Activated CD4-positive, alpha-beta T cell treated with anti-CD3 and anti-CD28 coated beads, Interleukin-2, Interleukin-6, amounts not matched to agents 100 ng/mL and 50 ng/mL, durations not matched to agents 16 hours and 8 hours (primary cell): ENCODE results near the gene ARHGAP4.

ENCODE experiments used
- DNase-seq: peaks from one replicate; pipeline ENCODE4 v3.0.0-alpha.2; 2020

The ARHGAP4 gene

DNA sequence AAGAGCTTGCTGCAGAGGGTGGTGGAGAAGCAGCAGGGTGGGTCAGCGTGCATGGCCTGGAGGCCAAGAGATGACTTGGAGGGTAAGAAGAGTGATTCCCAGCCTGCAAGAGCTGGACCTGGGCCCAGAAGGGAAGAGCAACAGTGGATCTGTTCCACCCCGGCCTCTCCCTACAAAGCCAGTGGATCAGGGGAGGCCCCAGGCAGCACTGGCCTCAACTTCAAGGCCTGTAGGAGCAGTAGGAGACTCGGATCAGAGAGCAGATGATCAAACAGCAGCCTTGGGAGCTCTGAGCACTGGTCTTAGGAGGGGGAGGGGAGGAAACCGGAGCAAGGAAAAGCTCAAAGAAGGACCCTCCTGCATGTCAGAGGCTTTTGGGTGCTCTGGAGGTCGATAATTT lies 47.7 kb downstream of the ARHGAP4 start:
- no peak for DNase-seq

DNA sequence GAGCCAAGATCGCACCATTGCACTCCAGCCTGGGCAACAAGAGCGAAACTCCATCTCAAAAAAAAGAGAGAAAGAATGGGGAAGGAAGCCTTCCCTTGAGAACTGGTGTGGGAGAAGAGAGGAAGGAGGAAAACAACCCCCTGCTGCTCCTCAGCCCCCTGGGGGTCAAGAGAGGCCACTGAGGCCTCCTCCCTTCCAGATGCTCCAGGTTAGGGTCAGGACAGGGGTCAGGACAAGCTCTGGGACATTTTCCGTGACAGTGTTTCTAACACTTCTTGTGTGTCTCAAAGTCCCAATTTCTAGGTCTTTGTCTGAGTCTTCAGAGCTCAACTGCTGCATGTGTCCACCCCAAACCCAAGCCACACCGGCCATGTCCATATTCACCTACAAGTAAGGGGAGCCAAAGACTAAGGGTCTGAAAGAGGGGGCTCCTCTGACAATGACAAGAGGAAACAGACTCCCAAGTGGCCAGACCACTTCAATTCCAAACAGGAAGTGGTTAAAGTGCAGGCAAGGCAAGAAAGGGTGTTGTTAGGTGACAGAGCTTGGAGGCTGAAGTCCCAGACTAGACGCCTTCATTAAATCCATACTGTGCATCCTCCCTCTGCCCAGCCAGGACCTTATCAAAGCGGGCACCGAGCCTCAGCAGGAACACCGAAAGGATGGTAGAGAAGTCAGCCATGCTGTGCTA lies 48.3 kb downstream of the ARHGAP4 start:
- DNase-seq, result no peak

DNA sequence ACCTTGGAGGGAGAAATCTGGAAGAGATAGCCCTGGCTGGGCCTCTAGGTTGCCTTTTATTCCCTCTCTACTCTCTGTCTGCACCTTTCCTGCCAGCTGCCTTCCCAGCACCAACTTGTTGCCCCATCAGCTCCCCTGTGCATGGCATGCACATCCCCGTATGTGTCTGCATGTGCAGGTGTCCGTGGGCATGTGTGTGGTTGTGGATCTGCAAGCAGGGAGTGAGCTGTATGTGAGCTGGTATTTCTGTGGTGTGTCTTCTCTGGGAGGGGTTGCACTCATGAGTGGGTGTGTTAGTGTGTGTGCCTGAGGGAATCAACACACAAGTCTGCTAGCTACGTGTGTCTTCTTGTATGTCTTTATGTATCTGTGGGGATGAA lies 50.0 kb downstream of the ARHGAP4 start:
- no peak for DNase-seq

DNA sequence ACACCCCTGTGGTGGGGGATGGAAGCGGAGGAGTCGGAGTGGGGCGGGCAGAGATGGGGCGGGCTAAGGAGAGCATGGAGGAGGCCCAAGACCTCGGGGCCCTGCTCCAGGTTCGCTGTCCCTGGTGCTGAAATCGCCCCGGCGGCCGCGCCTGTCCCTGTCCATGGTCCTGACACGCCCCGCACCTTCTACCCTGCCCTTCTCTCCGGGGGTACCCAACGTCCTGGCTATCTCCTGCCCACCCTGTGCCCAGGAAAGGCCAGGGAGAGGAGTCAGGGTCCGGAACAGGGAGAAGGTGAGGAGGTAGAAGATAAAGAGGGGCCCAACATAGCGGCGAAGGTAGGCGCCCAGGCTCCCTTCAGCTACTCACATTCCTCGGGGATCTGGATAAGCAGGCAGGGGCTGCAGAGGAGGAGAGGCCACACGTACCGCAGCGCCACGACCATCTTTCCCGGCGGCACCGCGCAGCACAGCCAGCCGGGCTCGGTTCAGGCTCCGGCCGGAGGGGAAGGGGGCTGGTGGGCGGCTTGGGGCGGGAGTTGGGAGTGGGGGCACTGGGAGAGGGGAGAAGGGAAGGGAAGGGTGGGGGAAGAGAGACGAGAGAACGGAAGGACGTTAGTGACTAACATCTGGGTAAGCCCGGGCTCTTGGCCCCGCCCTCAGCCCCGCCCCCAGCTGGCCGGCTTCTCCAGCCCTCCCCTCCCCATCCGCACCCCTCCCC lies 50.5 kb downstream of the ARHGAP4 start:
- DNase-seq, result peak; percentile 54

DNA sequence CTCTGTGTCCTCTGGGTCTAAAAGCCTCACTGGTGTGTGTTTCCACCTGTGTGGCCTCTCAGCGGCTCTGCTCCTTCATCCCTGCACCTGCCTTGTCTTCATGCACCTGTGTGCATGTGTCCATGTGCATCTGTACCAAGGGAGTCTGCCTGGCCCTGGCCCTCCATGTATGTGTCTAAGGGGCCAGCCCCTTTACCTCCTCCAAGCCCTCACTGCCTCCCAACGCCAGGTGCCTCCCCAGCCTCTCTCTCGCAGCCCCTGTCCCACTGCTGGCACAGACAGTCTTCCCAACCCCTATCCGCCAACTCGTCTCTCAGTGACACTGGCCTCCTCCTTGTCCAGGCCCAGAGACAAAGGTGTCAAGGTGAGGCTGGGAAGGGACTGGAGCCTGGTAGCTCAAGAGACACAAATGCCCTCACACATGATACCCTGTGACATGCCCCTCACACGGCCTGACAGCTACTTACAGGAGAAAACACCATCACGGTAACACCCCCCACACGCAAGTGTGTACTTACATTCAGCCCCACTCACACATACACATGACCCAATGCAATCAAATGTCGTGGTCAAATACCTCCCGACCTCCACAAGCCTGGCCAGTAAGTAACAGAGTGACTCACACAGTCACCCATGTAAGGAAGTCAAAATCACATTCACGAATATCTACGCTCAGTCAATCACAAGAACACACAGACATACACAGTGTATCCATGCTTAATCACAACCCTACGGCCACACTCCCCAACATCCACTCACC lies 51.5 kb downstream of the ARHGAP4 start:
- no peak for DNase-seq

DNA sequence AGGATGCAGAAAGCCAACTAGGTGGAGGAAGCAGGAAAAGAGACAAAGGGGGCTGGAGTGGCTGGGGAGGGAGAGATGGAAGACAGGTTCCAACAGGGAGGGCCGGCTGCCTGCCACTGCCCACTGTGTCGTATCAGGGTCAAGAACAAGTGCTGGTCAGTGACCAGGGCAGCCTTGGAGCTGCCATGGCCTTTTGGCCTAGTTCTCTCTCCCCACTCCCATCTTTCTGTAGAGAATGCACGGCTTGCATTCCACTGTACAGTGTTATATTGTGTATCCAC lies 52.0 kb downstream of the ARHGAP4 start:
- DNase-seq, result no peak

DNA sequence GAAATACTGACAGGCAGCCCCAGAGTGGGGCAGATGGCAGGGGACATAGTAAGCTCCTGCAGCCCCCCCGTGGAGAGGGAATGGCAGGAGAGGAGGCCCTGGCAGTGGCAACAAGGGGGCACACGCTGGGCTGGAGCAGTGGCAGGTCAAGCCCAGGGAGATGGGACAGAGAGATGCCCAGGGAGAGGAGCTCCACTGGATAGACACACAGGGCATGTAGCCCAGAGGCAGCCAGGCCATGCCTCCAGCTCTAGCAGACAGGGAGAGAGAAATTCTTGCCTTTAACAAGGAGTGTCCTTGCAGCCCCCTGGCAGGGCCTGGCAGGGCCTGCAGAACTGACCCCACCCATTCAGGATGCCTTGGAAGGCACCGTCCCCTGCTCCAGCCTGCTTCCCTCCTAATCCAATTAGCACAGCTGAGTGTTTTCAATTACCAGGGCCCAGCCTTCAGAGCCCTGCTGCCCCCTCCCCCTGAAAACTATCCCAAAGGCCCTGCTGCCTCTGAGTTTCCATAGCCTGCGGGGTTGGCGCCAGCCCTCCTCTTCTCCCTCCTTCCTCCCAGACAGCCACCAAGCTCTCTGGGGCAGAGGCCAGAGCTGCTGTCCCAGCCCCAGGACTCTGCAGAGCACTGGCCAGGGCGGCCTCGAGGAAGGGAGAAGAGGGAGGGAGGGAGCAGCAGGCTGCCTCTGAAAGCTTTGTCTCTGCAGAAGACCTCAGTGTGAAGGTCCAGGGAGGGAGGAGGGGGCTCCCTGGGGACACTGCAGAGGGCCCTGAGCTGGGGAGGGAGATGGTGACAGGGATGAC lies 52.6 kb downstream of the ARHGAP4 start:
- DNase-seq, result no peak

DNA sequence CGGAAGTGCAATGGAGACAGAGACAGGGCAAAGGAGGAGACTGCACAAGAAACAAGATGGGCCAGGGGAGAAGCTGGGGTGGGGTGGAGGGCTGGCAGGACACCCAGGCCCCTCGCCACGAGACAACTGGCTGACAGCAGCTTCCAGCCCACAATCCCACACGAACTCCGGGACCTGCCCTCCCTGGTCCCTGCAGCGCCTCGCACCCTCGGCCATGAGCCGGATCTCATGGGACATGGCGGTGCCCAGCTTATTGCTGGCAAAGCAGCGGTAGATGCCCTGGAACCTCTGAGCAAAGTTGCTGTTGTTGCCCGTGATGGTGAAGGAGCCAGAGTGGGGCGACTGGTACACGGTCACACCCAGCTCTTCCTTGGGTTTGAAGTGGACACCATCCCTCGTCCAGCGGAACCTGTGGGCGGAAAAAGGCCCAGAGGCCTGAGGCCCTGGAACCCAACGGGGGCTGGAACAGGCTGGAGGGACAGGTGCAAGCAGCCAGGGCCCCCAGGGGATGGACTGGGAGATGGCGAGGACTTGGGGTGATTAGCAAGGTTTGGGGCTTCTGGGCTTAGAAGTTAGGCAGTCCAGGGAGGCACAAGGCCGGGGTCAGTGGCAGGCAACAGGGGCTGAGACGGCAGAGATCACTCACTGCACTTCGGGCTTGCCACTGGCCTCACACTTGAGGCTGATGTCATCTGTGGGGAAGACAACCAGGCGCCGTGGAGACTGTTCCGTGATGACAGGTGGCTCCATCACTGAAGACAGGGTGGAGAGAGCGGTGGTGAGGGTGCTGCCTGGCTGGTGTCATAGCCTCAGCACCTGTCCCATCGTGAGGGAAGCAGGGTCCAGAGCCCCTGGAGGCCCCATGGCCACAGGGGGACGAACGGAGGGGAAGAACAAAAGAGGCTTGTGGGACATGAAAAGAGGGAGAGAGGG lies 53.9 kb downstream of the ARHGAP4 start:
- no peak for DNase-seq

DNA sequence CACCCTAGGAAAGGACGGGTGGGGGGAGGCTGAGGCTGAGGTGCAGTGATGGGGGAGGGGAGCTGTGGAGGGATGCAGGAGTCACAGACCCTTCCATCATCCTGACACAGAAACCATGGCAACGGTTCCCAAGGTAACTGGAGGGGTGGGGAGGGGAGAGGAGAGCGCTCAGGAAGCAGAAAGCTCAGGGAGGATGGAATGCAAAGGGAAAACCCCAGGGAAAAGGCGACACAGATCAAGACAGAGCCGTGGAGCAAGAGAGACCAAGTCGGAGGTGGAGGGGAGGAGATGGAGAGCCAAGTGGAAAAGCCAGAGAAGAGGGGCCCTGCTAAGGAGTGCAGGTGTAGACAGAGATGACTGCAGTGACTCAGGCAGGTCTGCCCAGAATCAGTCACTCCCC lies 54.6 kb downstream of the ARHGAP4 start:
- DNase-seq, result no peak

DNA sequence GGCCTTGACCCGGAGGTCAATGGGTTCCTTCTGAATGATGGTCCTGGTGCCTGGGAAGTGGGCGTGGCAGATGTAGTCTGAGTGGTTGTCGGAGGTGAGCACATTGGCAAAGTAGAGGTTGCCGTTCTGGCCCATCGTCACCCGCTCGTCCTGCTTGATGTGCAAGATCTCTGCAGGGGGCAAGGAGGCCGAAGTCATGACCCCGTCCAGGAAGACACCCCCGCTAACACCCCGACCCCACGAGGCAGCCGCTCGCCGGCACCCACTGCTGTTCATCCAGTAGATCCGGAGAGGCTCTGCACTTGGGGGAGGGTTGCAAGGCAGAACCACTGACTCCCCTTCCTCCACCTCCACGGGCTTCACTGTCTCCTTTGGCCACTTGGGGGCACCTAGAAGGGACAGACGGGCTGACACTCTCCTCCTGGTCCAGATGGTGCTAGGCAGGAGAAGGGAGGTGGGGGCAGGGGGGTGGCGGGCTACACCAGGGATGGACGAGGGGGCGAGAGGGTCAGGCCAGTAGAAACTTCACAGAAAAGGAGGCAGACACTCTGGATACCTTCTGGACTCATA lies 55.2 kb downstream of the ARHGAP4 start:
- DNase-seq, result no peak

DNA sequence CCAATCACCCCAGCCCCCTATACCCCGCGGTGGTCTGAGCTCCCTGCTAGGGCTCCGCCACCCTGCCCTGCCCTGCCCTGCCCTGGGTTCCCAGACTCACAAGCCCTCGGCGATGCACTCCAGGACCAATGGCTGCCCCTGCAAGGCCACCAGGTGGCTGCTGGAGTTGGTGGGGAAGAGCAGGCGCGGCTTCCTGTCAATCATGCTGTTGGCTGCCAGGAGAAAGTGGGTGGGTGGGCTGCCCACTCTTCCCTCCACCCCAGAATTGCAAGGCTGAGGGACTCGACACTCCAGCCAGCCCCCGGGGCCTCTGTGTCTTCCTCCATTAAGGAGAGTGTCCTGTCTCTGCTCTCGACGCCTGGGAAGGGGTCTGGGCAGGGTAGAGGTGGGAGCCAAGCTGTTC lies 55.8 kb downstream of the ARHGAP4 start:
- DNase-seq, result no peak

DNA sequence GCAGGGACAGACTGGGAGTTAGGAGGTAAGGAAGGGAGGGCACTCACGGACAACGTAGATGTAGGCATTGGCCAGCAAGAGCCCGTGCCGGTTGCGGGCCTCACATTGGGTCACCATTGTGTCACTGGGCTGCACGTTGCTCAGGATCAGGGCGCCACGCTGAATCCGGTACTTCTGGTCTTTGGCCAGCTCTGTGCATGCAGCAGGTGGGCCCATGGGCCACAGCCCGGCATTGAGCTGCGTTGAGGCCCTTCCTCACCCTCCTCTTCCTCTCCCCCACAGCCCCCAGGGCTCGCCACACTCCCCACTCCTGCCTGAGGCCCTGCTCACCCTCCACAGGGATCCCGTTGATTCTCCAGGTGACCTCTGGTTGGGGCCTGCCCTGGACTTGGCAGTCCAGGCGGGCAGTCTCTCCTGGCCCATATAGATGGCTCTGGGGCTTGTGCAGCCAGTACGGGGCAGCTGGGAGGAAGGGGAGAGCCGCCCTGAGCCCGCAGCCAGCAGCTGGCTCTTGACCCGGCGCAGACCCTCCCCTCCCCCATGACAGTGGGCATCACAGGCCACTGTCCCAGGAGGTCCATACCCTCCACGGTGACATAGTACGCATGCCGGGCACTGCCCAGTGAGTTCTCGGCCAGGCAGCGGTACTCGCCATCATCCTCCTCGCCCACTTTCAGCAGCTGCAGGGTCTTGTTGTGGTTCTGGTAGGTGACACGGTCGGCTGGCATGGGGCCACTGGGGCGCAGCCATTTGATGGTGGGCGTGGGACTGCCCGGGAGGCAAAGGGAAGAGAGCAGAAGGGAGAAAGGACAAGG lies 56.4 kb downstream of the ARHGAP4 start:
- DNase-seq, result no peak

DNA sequence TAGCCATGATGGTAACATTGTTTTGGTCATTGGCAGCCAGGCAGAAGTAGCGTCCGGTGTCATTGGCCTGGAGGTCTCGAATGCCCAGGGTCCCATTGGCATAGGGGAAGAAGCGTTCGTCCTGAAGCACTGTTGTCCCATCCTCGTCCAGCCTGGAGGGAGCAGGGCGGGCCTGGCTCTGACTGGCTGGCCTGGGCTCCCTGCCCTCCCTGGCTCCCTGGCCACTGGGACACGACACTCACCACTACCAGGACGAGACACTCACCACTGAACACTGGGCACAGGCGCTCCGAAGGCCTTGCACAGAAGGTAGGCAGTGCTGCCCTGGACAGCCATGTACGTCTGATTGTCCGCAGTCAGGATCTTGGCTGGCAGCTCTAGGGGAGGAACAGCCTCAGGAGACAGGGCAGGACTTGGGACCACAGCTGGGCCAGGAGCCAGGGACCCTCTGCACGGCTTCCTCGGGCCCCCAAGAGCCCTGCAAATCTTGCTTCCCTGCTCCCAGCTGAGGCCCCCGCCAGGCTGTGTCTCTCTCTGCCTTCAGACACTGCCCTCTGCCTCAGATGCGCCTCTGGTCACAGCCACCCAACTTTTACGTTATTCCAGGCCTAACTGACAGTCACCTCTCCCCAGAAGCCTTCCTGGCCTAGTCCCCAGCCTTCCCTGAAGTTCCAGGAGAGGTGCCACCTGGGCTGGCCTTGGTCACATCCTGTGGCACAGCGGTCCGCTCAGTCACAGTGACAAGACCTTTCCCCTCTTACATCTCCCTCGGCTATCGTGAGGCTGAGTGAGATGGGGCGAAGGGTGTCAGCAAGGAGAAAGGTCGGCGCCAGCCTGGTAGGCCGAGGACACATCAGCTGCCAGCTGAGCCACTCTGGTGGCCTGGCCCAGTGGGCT lies 57.2 kb downstream of the ARHGAP4 start:
- DNase-seq, result no peak

DNA sequence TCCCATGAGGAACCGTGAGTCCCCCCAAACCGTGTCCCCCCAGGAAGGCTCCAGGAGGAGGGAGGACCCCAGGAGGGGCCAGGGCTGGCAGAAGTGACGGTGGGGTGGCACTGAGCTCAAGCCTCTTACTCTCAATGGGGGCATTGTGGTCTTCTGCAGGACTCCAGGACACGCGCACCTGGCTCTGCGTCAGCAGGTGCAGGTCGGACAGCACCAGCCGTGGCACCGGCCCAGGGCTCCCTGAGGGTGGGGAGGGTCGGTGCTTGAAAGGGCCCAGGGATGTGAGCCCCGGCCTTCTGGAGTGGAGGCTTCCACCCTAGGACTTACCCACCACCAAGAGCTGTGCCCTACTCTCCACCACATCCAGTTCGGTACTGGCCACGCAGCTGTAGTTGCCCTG lies 58.4 kb downstream of the ARHGAP4 start:
- DNase-seq, result no peak

DNA sequence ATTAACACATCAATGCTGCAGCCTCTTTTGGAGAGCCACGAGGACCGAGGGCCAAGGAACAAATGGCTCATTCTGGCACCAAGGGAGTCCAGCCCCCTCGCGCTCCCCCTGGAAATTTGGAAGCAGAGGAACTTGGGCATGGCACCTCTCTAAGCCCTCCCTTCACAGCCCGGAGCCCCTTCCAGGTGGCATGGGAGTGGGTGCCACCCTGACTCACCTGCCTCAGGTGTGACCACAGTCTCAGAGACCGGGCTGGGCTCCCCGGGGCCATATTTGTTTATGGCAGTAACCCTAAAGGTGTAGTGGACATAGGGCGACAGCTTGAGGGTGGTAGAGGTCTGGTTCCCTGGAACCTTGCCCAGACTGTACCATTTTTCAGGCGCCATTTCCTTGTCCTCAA lies 58.9 kb downstream of the ARHGAP4 start:
- DNase-seq, result no peak

DNA sequence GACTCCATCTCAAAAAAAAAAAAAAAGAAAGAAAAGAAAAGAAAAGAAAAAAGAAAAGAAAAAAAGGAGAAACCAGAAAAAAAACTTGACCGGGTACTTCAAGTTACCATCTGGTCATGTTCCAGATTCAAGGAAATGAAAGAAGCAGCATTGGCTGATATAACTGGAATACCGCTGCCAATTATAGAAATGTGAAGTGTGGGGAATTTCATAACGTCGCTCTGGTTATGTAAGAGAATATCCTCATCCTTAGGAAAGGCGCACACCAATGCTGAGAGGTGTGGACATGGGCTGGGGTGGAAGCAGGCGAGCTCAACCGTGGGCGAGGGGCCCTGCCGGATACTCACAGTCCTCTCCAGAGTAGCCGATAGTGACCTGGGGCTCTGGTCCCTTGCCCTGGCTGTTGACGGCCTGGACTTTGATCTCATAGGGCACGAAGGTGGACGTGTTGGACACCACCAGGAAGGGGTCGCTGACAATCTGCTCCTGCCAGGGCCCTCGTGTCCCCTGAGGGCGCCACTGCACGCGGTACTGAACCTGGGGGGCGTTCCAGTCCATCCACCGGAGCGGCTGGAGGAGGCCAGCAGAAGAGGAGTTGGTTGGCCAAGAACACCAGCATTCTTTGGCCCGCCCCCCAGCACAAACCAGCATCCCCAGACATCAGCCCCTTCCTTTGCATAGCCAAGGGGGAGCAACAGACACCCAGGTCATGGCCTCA lies 59.6 kb downstream of the ARHGAP4 start:
- DNase-seq, result no peak

DNA sequence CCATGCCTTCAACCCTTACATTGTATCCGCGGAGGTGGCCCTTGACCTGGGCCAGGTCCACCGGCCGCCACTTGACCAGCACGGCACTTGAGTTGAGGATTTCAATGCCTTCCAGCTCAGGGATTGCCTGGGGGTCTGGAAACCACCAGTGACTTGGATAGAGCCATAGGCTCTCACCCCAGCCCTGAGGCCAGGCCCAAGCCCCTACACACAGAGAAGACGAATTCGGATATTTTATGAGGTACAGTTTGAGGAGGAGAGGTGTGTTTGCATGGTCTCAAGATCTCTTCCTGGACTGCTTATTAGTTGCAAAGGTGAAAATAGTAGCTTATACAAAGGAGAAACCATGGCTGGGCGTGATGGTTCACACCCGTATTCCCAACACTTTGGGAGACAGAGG lies 60.4 kb downstream of the ARHGAP4 start:
- DNase-seq, result no peak

DNA sequence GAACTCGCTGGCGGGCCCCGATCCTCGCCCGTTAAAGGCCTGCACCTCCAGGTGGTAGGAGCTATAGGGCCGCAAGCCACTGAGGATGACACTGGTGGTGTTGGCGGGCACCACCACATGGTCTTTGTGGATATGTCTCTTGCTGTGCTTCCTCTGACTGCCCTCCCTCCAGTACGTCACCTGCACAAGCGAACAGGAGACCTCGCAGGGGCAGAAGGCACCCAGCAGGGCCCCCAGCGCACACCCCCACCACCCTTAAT lies 60.8 kb downstream of the ARHGAP4 start:
- no peak for DNase-seq

DNA sequence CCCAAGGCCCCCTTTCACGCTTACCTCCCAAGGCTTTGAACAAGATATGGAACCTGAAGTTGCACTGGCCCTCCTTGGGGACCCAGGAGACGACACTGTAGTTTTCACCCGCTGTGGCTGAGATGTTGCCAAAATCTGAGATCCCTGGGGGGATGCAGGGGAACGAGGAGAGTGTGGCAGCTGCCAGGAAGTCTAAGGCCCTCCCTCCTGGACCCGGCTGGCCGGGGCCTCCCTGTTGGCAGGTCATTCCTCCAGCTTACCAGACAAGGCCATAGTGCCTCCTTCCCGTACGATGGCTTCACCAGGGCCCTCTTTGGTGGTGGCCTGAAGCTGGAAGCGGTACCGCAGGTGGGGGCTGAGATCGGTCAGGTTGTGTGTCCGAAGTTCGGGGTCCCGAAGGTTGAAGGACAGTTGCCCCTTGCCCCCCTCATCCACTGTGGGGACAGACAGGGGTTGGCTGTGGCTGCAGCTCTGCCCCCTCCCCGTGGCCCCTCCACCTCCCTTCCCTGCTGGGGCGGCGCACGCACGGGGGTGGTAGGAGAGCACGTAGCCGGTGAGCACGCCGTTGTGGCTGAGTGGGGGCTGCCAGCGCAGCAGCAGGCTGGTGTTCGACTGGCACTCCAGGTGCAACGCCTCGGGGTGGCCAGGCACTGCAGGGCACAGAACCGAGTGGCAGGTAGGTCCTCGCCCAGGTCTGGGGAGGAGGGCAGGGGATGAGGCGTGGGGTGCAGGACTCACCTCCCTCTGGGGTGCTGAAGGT lies 61.3 kb downstream of the ARHGAP4 start:
- DNase-seq, result no peak
